Measurements from ENCODE around the gene SP9.

The SP9 gene

GRCh38 chr2:174334781-174335251, at the start of gene SP9:
TSS of gene SP9 (plus strand) at chr2:174334954. CDS start at chr2:174335093, 139 bp downstream.
- peak; percentile 29 for DNase-seq

GRCh38 chr2:174286172-174286571, 48.6 kb upstream of the SP9 start:
- no peak for DNase-seq

- no peak for DNase-seq
Measured at GRCh38 chr2:174292908-174293307, 41.8 kb upstream of the SP9 start.

GRCh38 chr2:174300114-174300513, 34.6 kb upstream of the SP9 start:
- no peak for DNase-seq

GRCh38 chr2:174312581-174313234, 22.0 kb upstream of the SP9 start:
- DNase-seq, result no peak

- DNase-seq, result no peak
Measured at GRCh38 chr2:174322149-174322548, 12.6 kb upstream of the SP9 start.

- no peak for DNase-seq
Measured at GRCh38 chr2:174322746-174323145, 12.0 kb upstream of the SP9 start.

- no peak for DNase-seq
Measured at GRCh38 chr2:174324530-174324929, 10.2 kb upstream of the SP9 start.

- no peak for DNase-seq
Measured at GRCh38 chr2:174325373-174326160, 9.2 kb upstream of the SP9 start.

- no peak for DNase-seq
Measured at GRCh38 chr2:174326161-174327020, 8.4 kb upstream of the SP9 start.

GRCh38 chr2:174327021-174327840, 7.5 kb upstream of the SP9 start:
- no peak for DNase-seq

GRCh38 chr2:174327841-174328113, 7.0 kb upstream of the SP9 start:
- no peak for DNase-seq

- DNase-seq, result no peak
Measured at GRCh38 chr2:174328114-174328960, 6.4 kb upstream of the SP9 start.

- no peak for DNase-seq
Measured at GRCh38 chr2:174328961-174329715, 5.6 kb upstream of the SP9 start.

- no peak for DNase-seq
Measured at GRCh38 chr2:174330945-174331594, 3.7 kb upstream of the SP9 start.

- no peak for DNase-seq
Measured at GRCh38 chr2:174331595-174332216, 3.0 kb upstream of the SP9 start.

- DNase-seq, result no peak
Measured at GRCh38 chr2:174332217-174332963, 2.4 kb upstream of the SP9 start.

GRCh38 chr2:174333017-174333371, 1.8 kb upstream of the SP9 start:
- DNase-seq, result no peak

Measured in NCI-H1048 (cell line).